SK-N-SH treated with all-trans-retinoic acid at 6 μM for 48 hours (cell line): ENCODE data around the gene EXOSC10.

ENCODE experiments used
- ATAC-seq: fragments of 200-7000 bp; cut with Tn5 transposase; 3 replicates; pipeline ENCODE4 v1.9.1; 2020; ENCODE audit warnings: mild to moderate bottlenecking, moderate library complexity
- ARNTL ChIP-seq: fragments of 450-650 bp; formaldehyde crosslinking; IDR thresholded peaks from 2 replicates; pipeline ENCODE4 v1.5.0; 2020; ENCODE audit warnings: low read depth, mild to moderate bottlenecking, moderate library complexity, borderline replicate concordance
- CSDC2 ChIP-seq: fragments of 250-450 bp; sonication (Bioruptor Pico); IDR thresholded peaks from 2 replicates; pipeline ENCODE4 v1.5.0; 2020; ENCODE audit warnings: mild to moderate bottlenecking, moderate library complexity
- ESRRG ChIP-seq: fragments of 250-450 bp; sonication (Bioruptor Pico); IDR thresholded peaks from 2 replicates; pipeline ENCODE4 v1.6.1; 2021; ENCODE audit warnings: mild to moderate bottlenecking
- GLIS3 ChIP-seq: fragments of 250-450 bp; sonication (Bioruptor Pico); IDR thresholded peaks from 2 replicates; pipeline ENCODE4 v1.5.0; 2020; ENCODE audit warnings: mild to moderate bottlenecking, moderate library complexity
- ISL1 ChIP-seq: fragments of 250-450 bp; sonication (Bioruptor Pico); IDR thresholded peaks from 2 replicates; pipeline ENCODE4 v2.1.2; 2022; ENCODE audit warnings: mild to moderate bottlenecking, moderate library complexity
- OSR1 ChIP-seq: fragments of 250-450 bp; sonication (Bioruptor Pico); IDR thresholded peaks from 2 replicates; pipeline ENCODE4 v1.8.0; 2022; ENCODE audit warnings: moderate library complexity, mild to moderate bottlenecking, inconsistent platforms
- PPARA ChIP-seq: fragments of 250-450 bp; sonication (Bioruptor Pico); IDR thresholded peaks from 2 replicates; pipeline ENCODE4 v1.5.0; 2020; ENCODE audit warnings: mild to moderate bottlenecking, borderline replicate concordance
- SNAI2 ChIP-seq: fragments of 250-450 bp; sonication (Bioruptor Pico); IDR thresholded peaks from 2 replicates; pipeline ENCODE4 v1.5.0; 2020; ENCODE audit warnings: mild to moderate bottlenecking, moderate library complexity
- TCF4 ChIP-seq: fragments of 250-450 bp; sonication (Bioruptor Pico); IDR thresholded peaks from 2 replicates; pipeline ENCODE4 v1.8.0; 2021; ENCODE audit warnings: mild to moderate bottlenecking, moderate library complexity, borderline replicate concordance
- TOX ChIP-seq: fragments of 250-450 bp; sonication (Bioruptor Pico); IDR thresholded peaks from 2 replicates; pipeline ENCODE4 v1.8.0; 2021; ENCODE audit warnings: mild to moderate bottlenecking, moderate library complexity, borderline replicate concordance
- ZC3H10 ChIP-seq: fragments of 250-450 bp; sonication (Bioruptor Pico); IDR thresholded peaks from 2 replicates; pipeline ENCODE4 v1.5.1; 2021; ENCODE audit warnings: mild to moderate bottlenecking, moderate library complexity
- ZFP3 ChIP-seq: fragments of 250-450 bp; sonication (Bioruptor Pico); IDR thresholded peaks from 2 replicates; pipeline ENCODE4 v1.5.0; 2020; ENCODE audit warnings: mild to moderate bottlenecking, moderate library complexity
- ZFP30 ChIP-seq: fragments of 450-650 bp; formaldehyde crosslinking; IDR thresholded peaks from 2 replicates; pipeline ENCODE4 v1.5.0; 2022; ENCODE audit warnings: mild to moderate bottlenecking, moderate library complexity
- ZNF565 ChIP-seq: fragments of 450-650 bp; formaldehyde crosslinking; conservative IDR thresholded peaks from 2 replicates; pipeline ENCODE4 v1.5.0; 2020; ENCODE audit warnings: low read depth, mild to moderate bottlenecking, moderate library complexity
- ZNF70 ChIP-seq: fragments of 450-650 bp; formaldehyde crosslinking; IDR thresholded peaks from 2 replicates; pipeline ENCODE4 v1.5.0; 2020; ENCODE audit warnings: mild to moderate bottlenecking, moderate library complexity
- ZNF8 ChIP-seq: fragments of 450-650 bp; formaldehyde crosslinking; IDR thresholded peaks from 2 replicates; pipeline ENCODE4 v1.5.0; 2020; ENCODE audit warnings: mild to moderate bottlenecking, moderate library complexity
- TF ChIP-seq, protein P1 (sequence below): fragments of 250-450 bp; sonication (Bioruptor Pico); IDR thresholded peaks from 2 replicates; pipeline ENCODE4 v1.5.1; 2021; ENCODE audit warnings: mild to moderate bottlenecking, moderate library complexity
- TF ChIP-seq, protein P2 (sequence below): fragments of 250-450 bp; sonication (Bioruptor Pico); IDR thresholded peaks from 2 replicates; pipeline ENCODE4 v1.8.0; 2021; ENCODE audit warnings: low read depth, mild to moderate bottlenecking, moderate library complexity, borderline replicate concordance
- TF ChIP-seq, protein P3 (sequence below): fragments of 250-450 bp; sonication (Bioruptor Pico); IDR thresholded peaks from 2 replicates; pipeline ENCODE4 v1.5.0; 2020; ENCODE audit warnings: mild to moderate bottlenecking, moderate library complexity
- TF ChIP-seq, protein P4 (sequence below): fragments of 250-450 bp; sonication (Bioruptor Pico); IDR thresholded peaks from 2 replicates; pipeline ENCODE4 v1.8.0; 2020; ENCODE audit warnings: mild to moderate bottlenecking, moderate library complexity, borderline replicate concordance
- TF ChIP-seq, protein P5 (sequence below): fragments of 250-450 bp; sonication (Bioruptor Pico); IDR thresholded peaks from 2 replicates; pipeline ENCODE4 v1.5.1; 2020; ENCODE audit warnings: low read depth, mild to moderate bottlenecking, moderate library complexity

Gene EXOSC10

DNA sequence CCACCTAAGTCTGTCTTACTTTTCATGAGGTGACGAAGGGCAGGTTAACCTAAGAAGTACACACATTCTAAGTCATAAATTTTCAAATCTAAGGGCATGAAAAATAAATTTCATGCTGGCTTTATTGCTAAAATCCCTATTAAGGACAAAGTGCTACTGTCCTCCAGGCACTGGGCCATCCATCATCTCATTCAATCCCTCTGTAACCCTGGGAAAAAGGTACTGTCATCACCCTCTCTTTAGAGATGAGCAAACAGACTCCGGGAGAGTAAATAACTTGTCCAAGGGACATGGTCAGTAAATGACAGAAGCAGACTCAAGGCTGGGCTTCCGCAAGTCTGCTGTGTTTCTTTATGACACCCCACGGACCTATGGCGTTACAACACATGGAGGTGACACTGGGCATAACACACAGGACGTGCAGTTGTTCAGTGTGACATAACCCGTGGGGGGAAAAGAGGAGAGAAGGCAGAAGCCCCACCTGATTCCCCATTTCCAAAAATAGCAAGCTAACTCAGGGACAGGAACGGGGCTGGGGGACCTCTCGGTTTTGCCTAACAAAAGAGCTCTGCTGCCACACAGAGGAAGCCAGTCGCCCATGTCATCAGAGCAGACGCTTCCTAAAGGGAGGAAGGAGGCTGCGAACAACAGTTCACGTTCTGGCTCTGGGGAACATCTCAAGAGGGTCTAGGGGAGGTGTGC, 27.3 kb downstream of the EXOSC10 start:
- TF ChIP-seq ISL1 (CRISPR knock-in tag) (no peak), SNAI2 (CRISPR knock-in tag) (no peak), TCF4 (no peak), ARNTL (no peak), ZNF565 (no peak), ZFP3 (CRISPR knock-in tag) (no peak), TOX (CRISPR knock-in tag) (no peak), ESRRG (CRISPR knock-in tag) (no peak), PPARA (CRISPR knock-in tag) (no peak), ZNF8 (no peak), ZC3H10 (CRISPR knock-in tag) (no peak), GLIS3 (CRISPR knock-in tag) (no peak)
- TF ChIP-seq, protein P1, sequence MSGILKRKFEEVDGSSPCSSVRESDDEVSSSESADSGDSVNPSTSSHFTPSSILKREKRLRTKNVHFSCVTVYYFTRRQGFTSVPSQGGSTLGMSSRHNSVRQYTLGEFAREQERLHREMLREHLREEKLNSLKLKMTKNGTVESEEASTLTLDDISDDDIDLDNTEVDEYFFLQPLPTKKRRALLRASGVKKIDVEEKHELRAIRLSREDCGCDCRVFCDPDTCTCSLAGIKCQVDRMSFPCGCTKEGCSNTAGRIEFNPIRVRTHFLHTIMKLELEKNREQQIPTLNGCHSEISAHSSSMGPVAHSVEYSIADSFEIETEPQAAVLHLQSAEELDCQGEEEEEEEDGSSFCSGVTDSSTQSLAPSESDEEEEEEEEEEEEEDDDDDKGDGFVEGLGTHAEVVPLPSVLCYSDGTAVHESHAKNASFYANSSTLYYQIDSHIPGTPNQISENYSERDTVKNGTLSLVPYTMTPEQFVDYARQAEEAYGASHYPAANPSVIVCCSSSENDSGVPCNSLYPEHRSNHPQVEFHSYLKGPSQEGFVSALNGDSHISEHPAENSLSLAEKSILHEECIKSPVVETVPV (CRISPR knock-in tag), result no peak
- TF ChIP-seq, protein P2, sequence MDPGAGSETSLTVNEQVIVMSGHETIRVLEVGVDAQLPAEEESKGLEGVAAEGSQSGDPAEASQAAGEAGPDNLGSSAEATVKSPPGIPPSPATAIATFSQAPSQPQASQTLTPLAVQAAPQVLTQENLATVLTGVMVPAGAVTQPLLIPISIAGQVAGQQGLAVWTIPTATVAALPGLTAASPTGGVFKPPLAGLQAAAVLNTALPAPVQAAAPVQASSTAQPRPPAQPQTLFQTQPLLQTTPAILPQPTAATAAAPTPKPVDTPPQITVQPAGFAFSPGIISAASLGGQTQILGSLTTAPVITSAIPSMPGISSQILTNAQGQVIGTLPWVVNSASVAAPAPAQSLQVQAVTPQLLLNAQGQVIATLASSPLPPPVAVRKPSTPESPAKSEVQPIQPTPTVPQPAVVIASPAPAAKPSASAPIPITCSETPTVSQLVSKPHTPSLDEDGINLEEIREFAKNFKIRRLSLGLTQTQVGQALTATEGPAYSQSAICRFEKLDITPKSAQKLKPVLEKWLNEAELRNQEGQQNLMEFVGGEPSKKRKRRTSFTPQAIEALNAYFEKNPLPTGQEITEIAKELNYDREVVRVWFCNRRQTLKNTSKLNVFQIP (CRISPR knock-in tag), result no peak
- TF ChIP-seq, protein P3, sequence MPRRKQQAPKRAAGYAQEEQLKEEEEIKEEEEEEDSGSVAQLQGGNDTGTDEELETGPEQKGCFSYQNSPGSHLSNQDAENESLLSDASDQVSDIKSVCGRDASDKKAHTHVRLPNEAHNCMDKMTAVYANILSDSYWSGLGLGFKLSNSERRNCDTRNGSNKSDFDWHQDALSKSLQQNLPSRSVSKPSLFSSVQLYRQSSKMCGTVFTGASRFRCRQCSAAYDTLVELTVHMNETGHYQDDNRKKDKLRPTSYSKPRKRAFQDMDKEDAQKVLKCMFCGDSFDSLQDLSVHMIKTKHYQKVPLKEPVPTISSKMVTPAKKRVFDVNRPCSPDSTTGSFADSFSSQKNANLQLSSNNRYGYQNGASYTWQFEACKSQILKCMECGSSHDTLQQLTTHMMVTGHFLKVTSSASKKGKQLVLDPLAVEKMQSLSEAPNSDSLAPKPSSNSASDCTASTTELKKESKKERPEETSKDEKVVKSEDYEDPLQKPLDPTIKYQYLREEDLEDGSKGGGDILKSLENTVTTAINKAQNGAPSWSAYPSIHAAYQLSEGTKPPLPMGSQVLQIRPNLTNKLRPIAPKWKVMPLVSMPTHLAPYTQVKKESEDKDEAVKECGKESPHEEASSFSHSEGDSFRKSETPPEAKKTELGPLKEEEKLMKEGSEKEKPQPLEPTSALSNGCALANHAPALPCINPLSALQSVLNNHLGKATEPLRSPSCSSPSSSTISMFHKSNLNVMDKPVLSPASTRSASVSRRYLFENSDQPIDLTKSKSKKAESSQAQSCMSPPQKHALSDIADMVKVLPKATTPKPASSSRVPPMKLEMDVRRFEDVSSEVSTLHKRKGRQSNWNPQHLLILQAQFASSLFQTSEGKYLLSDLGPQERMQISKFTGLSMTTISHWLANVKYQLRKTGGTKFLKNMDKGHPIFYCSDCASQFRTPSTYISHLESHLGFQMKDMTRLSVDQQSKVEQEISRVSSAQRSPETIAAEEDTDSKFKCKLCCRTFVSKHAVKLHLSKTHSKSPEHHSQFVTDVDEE, result no peak
- TF ChIP-seq, protein P4, sequence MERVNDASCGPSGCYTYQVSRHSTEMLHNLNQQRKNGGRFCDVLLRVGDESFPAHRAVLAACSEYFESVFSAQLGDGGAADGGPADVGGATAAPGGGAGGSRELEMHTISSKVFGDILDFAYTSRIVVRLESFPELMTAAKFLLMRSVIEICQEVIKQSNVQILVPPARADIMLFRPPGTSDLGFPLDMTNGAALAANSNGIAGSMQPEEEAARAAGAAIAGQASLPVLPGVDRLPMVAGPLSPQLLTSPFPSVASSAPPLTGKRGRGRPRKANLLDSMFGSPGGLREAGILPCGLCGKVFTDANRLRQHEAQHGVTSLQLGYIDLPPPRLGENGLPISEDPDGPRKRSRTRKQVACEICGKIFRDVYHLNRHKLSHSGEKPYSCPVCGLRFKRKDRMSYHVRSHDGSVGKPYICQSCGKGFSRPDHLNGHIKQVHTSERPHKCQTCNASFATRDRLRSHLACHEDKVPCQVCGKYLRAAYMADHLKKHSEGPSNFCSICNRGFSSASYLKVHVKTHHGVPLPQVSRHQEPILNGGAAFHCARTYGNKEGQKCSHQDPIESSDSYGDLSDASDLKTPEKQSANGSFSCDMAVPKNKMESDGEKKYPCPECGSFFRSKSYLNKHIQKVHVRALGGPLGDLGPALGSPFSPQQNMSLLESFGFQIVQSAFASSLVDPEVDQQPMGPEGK (CRISPR knock-in tag), result no peak
- TF ChIP-seq, protein P5, sequence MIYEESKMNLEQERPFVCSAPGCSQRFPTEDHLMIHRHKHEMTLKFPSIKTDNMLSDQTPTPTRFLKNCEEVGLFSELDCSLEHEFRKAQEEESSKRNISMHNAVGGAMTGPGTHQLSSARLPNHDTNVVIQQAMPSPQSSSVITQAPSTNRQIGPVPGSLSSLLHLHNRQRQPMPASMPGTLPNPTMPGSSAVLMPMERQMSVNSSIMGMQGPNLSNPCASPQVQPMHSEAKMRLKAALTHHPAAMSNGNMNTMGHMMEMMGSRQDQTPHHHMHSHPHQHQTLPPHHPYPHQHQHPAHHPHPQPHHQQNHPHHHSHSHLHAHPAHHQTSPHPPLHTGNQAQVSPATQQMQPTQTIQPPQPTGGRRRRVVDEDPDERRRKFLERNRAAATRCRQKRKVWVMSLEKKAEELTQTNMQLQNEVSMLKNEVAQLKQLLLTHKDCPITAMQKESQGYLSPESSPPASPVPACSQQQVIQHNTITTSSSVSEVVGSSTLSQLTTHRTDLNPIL (CRISPR knock-in tag), result no peak
- ATAC-seq, result no peak

DNA sequence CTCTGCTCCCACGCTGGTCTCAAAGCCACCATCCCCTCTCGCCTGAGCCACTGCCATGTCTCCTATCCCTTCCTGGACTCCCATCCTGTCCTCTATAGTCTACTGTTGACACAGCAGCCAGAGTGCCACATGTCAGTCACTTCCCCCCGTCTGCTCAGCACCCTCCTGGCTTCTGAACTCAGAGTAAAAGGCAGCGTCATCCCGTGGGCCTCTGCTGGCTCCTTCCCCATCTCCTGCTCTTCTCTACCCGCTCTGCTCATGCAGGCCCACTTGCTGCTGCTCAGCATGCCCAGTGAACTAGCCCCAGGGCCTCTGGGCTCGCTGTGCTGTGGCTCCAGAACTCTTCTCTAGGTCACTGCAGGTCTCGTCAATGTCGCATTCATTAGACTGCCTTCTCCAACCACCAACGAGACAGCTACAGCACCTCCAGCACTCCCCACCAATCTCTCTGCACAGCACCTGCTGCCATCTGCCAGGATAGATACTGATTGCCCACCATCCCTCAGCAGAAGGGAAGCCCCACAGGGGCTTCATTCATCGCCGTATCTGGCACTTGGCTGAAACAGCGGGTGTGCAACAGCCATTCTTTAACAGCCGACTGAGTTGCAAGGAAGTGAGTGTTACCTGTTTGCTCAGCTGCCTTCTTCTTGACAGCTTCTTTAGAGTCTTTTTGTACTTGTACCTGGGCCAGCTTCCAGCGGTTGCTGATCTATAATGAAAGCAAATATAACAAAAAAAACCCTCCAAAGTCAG, 28.0 kb downstream of the EXOSC10 start:
- ATAC-seq, result no peak
- TF ChIP-seq, protein P4 (CRISPR knock-in tag), result no peak
- TF ChIP-seq OSR1 (CRISPR knock-in tag) (no peak), ZNF8 (no peak), GLIS3 (CRISPR knock-in tag) (no peak), ISL1 (CRISPR knock-in tag) (no peak), ZFP3 (CRISPR knock-in tag) (no peak), CSDC2 (no peak), TCF4 (no peak), ARNTL (no peak), TOX (CRISPR knock-in tag) (no peak), ZFP30 (CRISPR knock-in tag) (no peak), SNAI2 (CRISPR knock-in tag) (no peak), ZNF70 (CRISPR knock-in tag) (no peak)
- TF ChIP-seq, protein P2 (CRISPR knock-in tag), result no peak
- TF ChIP-seq, protein P5 (CRISPR knock-in tag), result no peak
- TF ChIP-seq, protein P1 (CRISPR knock-in tag), result no peak
